GM23338 (cell line): ENCODE measurements around the gene OTOG.

Source experiments
- CTCF ChIP-seq, 2 experiments: fragments of 200-600 bp in 1 of 2; sonication (generic) in 1 of 2; conservative IDR thresholded peaks; 2 replicates each; pipeline versions ENCODE4 v1.5.1 to v1.6.1; 2016 to 2017; ENCODE audit warnings: antibody characterized with exemption in 2 of 2, low read depth in 2 of 2, mild to moderate bottlenecking in 2 of 2, moderate library complexity in 1 of 2
- EZH2 ChIP-seq: fragments of 200-600 bp; sonication (generic); IDR thresholded peaks from one replicate; pipeline ENCODE4 v1.8.0; 2017; ENCODE audit warnings: antibody characterized with exemption, mild to moderate bottlenecking, low read depth; ENCODE audit not compliant: unreplicated experiment
- EZH2phosphoT487 ChIP-seq: fragments of 200-600 bp; sonication (generic); IDR thresholded peaks from one replicate; pipeline ENCODE4 v1.8.1; 2018; ENCODE audit warnings: antibody characterized with exemption; ENCODE audit not compliant: unreplicated experiment
- JUNB ChIP-seq: IDR thresholded peaks from one replicate; pipeline ENCODE4 v1.6.1; 2016; ENCODE audit warnings: antibody characterized with exemption; ENCODE audit not compliant: unreplicated experiment
- NANOG ChIP-seq: IDR thresholded peaks from 2 replicates; pipeline ENCODE4 v1.6.1; 2016; ENCODE audit warnings: antibody characterized with exemption, borderline replicate concordance
- POLR2AphosphoS5 ChIP-seq: IDR thresholded peaks from 2 replicates; pipeline ENCODE4 v1.6.1; 2016; ENCODE audit warnings: antibody characterized with exemption, low read depth
- REST ChIP-seq: IDR thresholded peaks from one replicate; pipeline ENCODE4 v1.6.1; 2018; ENCODE audit warnings: antibody characterized with exemption; ENCODE audit not compliant: unreplicated experiment
- STAT1 ChIP-seq: IDR thresholded peaks from one replicate; pipeline ENCODE4 v1.6.1; 2016; ENCODE audit warnings: antibody characterized with exemption; ENCODE audit not compliant: unreplicated experiment

- TF ChIP-seq POLR2AphosphoS5, result no peak
- TF ChIP-seq REST, result no peak
- TF ChIP-seq CTCF (conservative IDR thresholded peaks at IDR 0.05; ENCODE audit: low read depth in 2 of 2), result no peak
- no peak for TF ChIP-seq EZH2
- no peak for TF ChIP-seq STAT1
- TF ChIP-seq EZH2phosphoT487, result no peak
- TF ChIP-seq NANOG, result no peak
- TF ChIP-seq JUNB, result no peak
Observed at GRCh38 chr11:17691976-17692375, 144.9 kb downstream of the OTOG start.
